Measurements from ENCODE around the gene EIPR1. TPM values are rescaled to one million over a fixed set of nuclear protein-coding genes. Genes with fewer than 3 reads are reported as not detected.
A peak's percentile ranks its signal among the peaks of the same experiment; 100 is the strongest.

The EIPR1 gene
- total and polyA plus RNA-seq, 2 of the 13 experiments (the other 11 are each of a cell fraction or from before 2014, with no cell fraction given): 70.0 to 96.3 TPM

GRCh38 chr2:3302751-3303582 lies 74.7 kb downstream of the EIPR1 start (continued):
- 0 out of 2 replicates have a peak, but pooled peaks have one; percentile 76 for TF ChIP-seq HOXA7 (CRISPR knock-in tag; IDR thresholded peaks at IDR 0.05)
- TF ChIP-seq ZNF839 (CRISPR knock-in tag; IDR thresholded peaks at IDR 0.05; ENCODE audit: borderline replicate concordance): no peak
- TF ChIP-seq ZBTB4 (CRISPR knock-in tag; IDR thresholded peaks at IDR 0.05; ENCODE audit: borderline replicate concordance): peak; percentile 90
- no peak; the same call in 1 of the 2 replicates for TF ChIP-seq ZSCAN25 (CRISPR knock-in tag; IDR thresholded peaks at IDR 0.05)
- peak; percentile 88; the same call in 1 of the 2 replicates for TF ChIP-seq ZNF34 (CRISPR knock-in tag; IDR thresholded peaks at IDR 0.05; ENCODE audit: borderline replicate concordance)
- no peak for TF ChIP-seq SALL2 (CRISPR knock-in tag; IDR thresholded peaks at IDR 0.05)
- TF ChIP-seq ZNF18 (CRISPR knock-in tag; IDR thresholded peaks at IDR 0.05; ENCODE audit: insufficient replicate concordance): no peak
- TF ChIP-seq JARID2 (CRISPR knock-in tag; IDR thresholded peaks at IDR 0.05; ENCODE audit: insufficient replicate concordance): no peak
- TF ChIP-seq ZFX (CRISPR knock-in tag; IDR thresholded peaks at IDR 0.05; ENCODE audit: low read depth): peak; percentile 54
- TF ChIP-seq ELF1 (CRISPR knock-in tag; IDR thresholded peaks at IDR 0.05): no peak; the same call in 1 of the 2 replicates
- TF ChIP-seq MAFG (CRISPR knock-in tag; IDR thresholded peaks at IDR 0.05): no peak
- no peak for TF ChIP-seq ZNF572 (CRISPR knock-in tag; IDR thresholded peaks at IDR 0.05)
- TF ChIP-seq ZNF646 (CRISPR knock-in tag; IDR thresholded peaks at IDR 0.05): 0 out of 2 replicates have a peak, but pooled peaks have one; percentile 17
- TF ChIP-seq KDM5B (CRISPR knock-in tag; IDR thresholded peaks at IDR 0.05; ENCODE audit: borderline replicate concordance): no peak
- no peak for TF ChIP-seq NFYB (CRISPR knock-in tag; IDR thresholded peaks at IDR 0.05)
- no peak for TF ChIP-seq NFYC (CRISPR knock-in tag; IDR thresholded peaks at IDR 0.05)

All from HepG2 (cell line).